ENCODE results near the gene HECW1. TPM values are rescaled to one million over a fixed set of nuclear protein-coding genes. Genes with fewer than 3 reads are reported as not detected.
"Not testable (repeated sequence)": the region's sequence is repeated elsewhere in the genome, so short reads cannot be mapped to it uniquely, and the experiment has no call there.

Gene HECW1
- total RNA-seq, 6 donors from 2014 or later = 0.10 to 1.0 (median 0.76) TPM; not detected in 1

GRCh38 chr7:43582503-43583423 lies 470.3 kb downstream of the HECW1 start, which contains the start of gene STK17A:
Gene STK17A, plus strand, starts transcription at chr7:43583108. Its CDS starts 136 bp downstream, at chr7:43583244.
- H3K4me1 ChIP-seq = peaks cover 15 to 34% (median 25%) of the 10 kb centered on the region in 4 donors
- peak within 1 kb of the TSS; percentile 95 to 98 (median 96) for H3K27ac ChIP-seq
- no peaks in the 10 kb centered on the region for H3K27me3 ChIP-seq
- 2% methylated on average over 21 of the region's 83 CpGs for WGBS, 2 donors
- peak within 1 kb of the TSS; percentile 74 to 96 (median 84) for H3K4me3 ChIP-seq
- DNase-seq (peak; percentile 98 to 99), ATAC-seq (ENCODE audit: low FRiP score in 2 of 2) (peak; percentile 98 to 99)
- TF ChIP-seq EP300 (IDR thresholded peaks at IDR 0.05) (no peak), POLR2A (IDR thresholded peaks at IDR 0.05) (peak in 3 of 4 donors; percentile 77 to 95 (median 92)), POLR2AphosphoS5 (IDR thresholded peaks at IDR 0.05) (peak; percentile 62 to 87), CTCF (IDR thresholded peaks at IDR 0.05) (peak; percentile 99 to 100 (median 100))
- no peaks in the 10 kb centered on the region for H3K36me3 ChIP-seq
- no peaks in the 10 kb centered on the region for H3K9me3 ChIP-seq

GRCh38 chr7:43583424-43584194 lies 471.2 kb downstream of the HECW1 start:
- Histone ChIP-seq H3K4me1 (peaks cover 15 to 40% (median 27%) of the 10 kb centered on the region in 4 donors), H3K27me3 (no peaks in the 10 kb centered on the region), H3K27ac (peak overlapping the region; percentile 95 to 98 (median 96)), H3K9me3 (no peaks in the 10 kb centered on the region), H3K36me3 (no peaks in the 10 kb centered on the region), H3K4me3 (peak overlapping the region; percentile 74 to 96 (median 84))
- TF ChIP-seq POLR2AphosphoS5 (IDR thresholded peaks at IDR 0.05) (peak in 1 of 2 donors; percentile 55), CTCF (IDR thresholded peaks at IDR 0.05) (peak in 1 of 6 experiments; percentile 17), EP300 (IDR thresholded peaks at IDR 0.05) (peak in 1 of 4 donors; percentile 18), POLR2A (IDR thresholded peaks at IDR 0.05) (peak in 1 of 4 donors; percentile 4)
- DNase-seq (peak; percentile 85 to 96), ATAC-seq (ENCODE audit: low FRiP score in 2 of 2) (peak; percentile 52 to 69)
- WGBS, 2 donors = 0 to 1% methylated on average over 27 to 44 of the region's 66 CpGs

GRCh38 chr7:43584195-43584586 lies 471.7 kb downstream of the HECW1 start:
- WGBS, 2 donors = 4 to 13% methylated on average over 8 of the region's 8 CpGs
- Histone ChIP-seq H3K27ac (peak overlapping the region; percentile 95 to 98 (median 96)), H3K36me3 (no peaks in the 10 kb centered on the region), H3K4me1 (peaks cover 15 to 46% (median 30%) of the 10 kb centered on the region in 4 donors), H3K27me3 (no peaks in the 10 kb centered on the region), H3K9me3 (no peaks in the 10 kb centered on the region), H3K4me3 (peak overlapping the region; percentile 74 to 96 (median 84))
- TF ChIP-seq CTCF (IDR thresholded peaks at IDR 0.05) = no peak
- TF ChIP-seq POLR2AphosphoS5 (IDR thresholded peaks at IDR 0.05) = peak; percentile 60 to 79
- ATAC-seq (ENCODE audit: low FRiP score in 2 of 2) (peak in 1 of 2 donors; percentile 33), DNase-seq (peak in 1 of 2 donors; percentile 72)

GRCh38 chr7:43584733-43585132 lies 472.3 kb downstream of the HECW1 start:
- WGBS, 2 donors = 75 to 80% methylated on average over 11 of the region's 11 CpGs
- peak overlapping the region; percentile 95 to 98 (median 96) for H3K27ac ChIP-seq
- H3K4me1 ChIP-seq = peaks cover 15 to 48% (median 31%) of the 10 kb centered on the region in 4 donors
- not testable (repeated sequence) for H3K9me3 ChIP-seq; ATAC-seq (ENCODE audit: low FRiP score in 2 of 2); DNase-seq; H3K27me3 ChIP-seq; H3K36me3 ChIP-seq
- H3K4me3 ChIP-seq = peak overlapping the region in 3 of 4 donors; percentile 82 to 96 (median 85)

GRCh38 chr7:43585562-43585961 lies 473.1 kb downstream of the HECW1 start:
- H3K9me3 ChIP-seq = no peaks in the 10 kb centered on the region
- no peaks in the 10 kb centered on the region for H3K36me3 ChIP-seq
- no peaks in the 10 kb centered on the region for H3K27me3 ChIP-seq
- no peak for DNase-seq
- H3K4me1 ChIP-seq = peaks cover 15 to 56% (median 31%) of the 10 kb centered on the region in 4 donors
- TF ChIP-seq EP300 (IDR thresholded peaks at IDR 0.05) = peak in 1 of 4 donors; percentile 21
- no peak for TF ChIP-seq POLR2A (IDR thresholded peaks at IDR 0.05)
- TF ChIP-seq POLR2AphosphoS5 (IDR thresholded peaks at IDR 0.05) = peak in 1 of 2 donors; percentile 25
- TF ChIP-seq CTCF (IDR thresholded peaks at IDR 0.05) = no peak
- no peak for ATAC-seq (ENCODE audit: low FRiP score in 2 of 2)
- H3K4me3 ChIP-seq = peak overlapping the region in 2 of 4 donors; percentile 85 to 96
- H3K27ac ChIP-seq = peak overlapping the region in 3 of 4 donors; percentile 95 to 98 (median 97)
- WGBS, 2 donors = 24 to 35% methylated on average over 2 of the region's 2 CpGs

Measured in upper lobe of left lung (tissue), 6 donors.